HL-60 (cell line): ENCODE results near the gene GRIFIN.

Experiments
- CTCF ChIP-seq: IDR thresholded peaks from one replicate; pipeline ENCODE4 v1.5.1; 2011; ENCODE audit warnings: low read length, control low read depth, inconsistent platforms; ENCODE audit not compliant: insufficient read depth
- REST ChIP-seq: IDR thresholded peaks from 2 replicates; pipeline ENCODE4 v1.6.1; 2012; ENCODE audit warnings: low read depth; ENCODE audit not compliant: insufficient replicate concordance

GRCh38 chr7:2513702-2514101 lies 37.5 kb upstream of the GRIFIN start:
- TF ChIP-seq REST: no peak
- no peak for TF ChIP-seq CTCF
